Liver (tissue), 9 donors: ENCODE measurements around the gene MCCC1. TPM values are rescaled to one million over a fixed set of nuclear protein-coding genes. Genes with fewer than 3 reads are reported as not detected.
A peak's percentile ranks its signal among the peaks of the same experiment; 100 is the strongest.

Experiments
- DNase-seq: peaks from one replicate; pipeline ENCODE4 v3.0.0-alpha.2; 2017; ENCODE audit warnings: low spot score
- H3K27ac ChIP-seq, 2 donors: one replicate each; pipeline ENCODE4 v1.7.0; 2013; ENCODE audit warnings: inconsistent platforms in 2 of 2, low read length in 2 of 2, control low read depth in 1 of 2, low read depth in 1 of 2, mild to moderate bottlenecking in 1 of 2
- H3K27me3 ChIP-seq, 4 donors: one replicate each; pipeline versions ENCODE4 v1.6.1 to v1.7.0; 2013; ENCODE audit warnings: low read length in 3 of 4, inconsistent platforms in 1 of 4, mild to moderate bottlenecking in 1 of 4, moderate library complexity in 1 of 4; ENCODE audit not compliant: control insufficient read depth in 4 of 4, insufficient read depth in 4 of 4
- H3K36me3 ChIP-seq, 4 donors: one replicate each; pipeline versions ENCODE4 v1.6.1 to v1.7.0; 2013; ENCODE audit warnings: low read length in 3 of 4, mild to moderate bottlenecking in 3 of 4, low read depth in 1 of 4, moderate library complexity in 1 of 4; ENCODE audit not compliant: control insufficient read depth in 4 of 4, insufficient read depth in 3 of 4
- H3K4me1 ChIP-seq, 4 donors: one replicate each; pipeline versions ENCODE4 v1.6.1 to v1.7.0; 2013; ENCODE audit warnings: low read length in 3 of 4, mild to moderate bottlenecking in 3 of 4, moderate library complexity in 1 of 4; ENCODE audit not compliant: control insufficient read depth in 4 of 4, insufficient read depth in 4 of 4
- H3K4me3 ChIP-seq, 3 donors: one replicate each; pipeline versions ENCODE4 v1.6.1 to v1.7.0; 2013; ENCODE audit warnings: low read length in 3 of 3, control low read depth in 1 of 3, low read depth in 1 of 3, mild to moderate bottlenecking in 1 of 3
- H3K9ac ChIP-seq, 2 donors: one replicate each; pipeline ENCODE4 v1.7.0; 2013; ENCODE audit warnings: low read length in 2 of 2, mild to moderate bottlenecking in 2 of 2, moderate library complexity in 2 of 2, control low read depth in 1 of 2, low read depth in 1 of 2
- H3K9me3 ChIP-seq, 4 donors: one replicate each; pipeline versions ENCODE4 v1.6.1 to v1.7.0; 2013; ENCODE audit warnings: low read length in 3 of 4; ENCODE audit not compliant: control insufficient read depth in 4 of 4
- EGR1 ChIP-seq, 2 donors: IDR thresholded peaks; 2 replicates each; pipeline ENCODE4 v1.6.1; 2016 to 2018; ENCODE audit warnings: antibody characterized with exemption in 2 of 2, low read depth in 2 of 2
- FOXA1 ChIP-seq: IDR thresholded peaks from 2 replicates; pipeline ENCODE4 v1.6.1; 2016; ENCODE audit warnings: antibody characterized with exemption
- FOXA2 ChIP-seq: IDR thresholded peaks from 2 replicates; pipeline ENCODE4 v1.6.1; 2016; ENCODE audit warnings: antibody characterized with exemption
- GABPA ChIP-seq, 2 donors: IDR thresholded peaks in 1 of 2; conservative IDR thresholded peaks in 1 of 2; 2 replicates each; pipeline ENCODE4 v1.6.1; 2016; ENCODE audit warnings: antibody characterized with exemption in 2 of 2, mild to moderate bottlenecking in 1 of 2, moderate library complexity in 1 of 2
- HNF4A ChIP-seq, 2 donors: conservative IDR thresholded peaks; 2 replicates each; pipeline ENCODE4 v1.6.1; 2016; ENCODE audit warnings: antibody characterized with exemption in 2 of 2, mild to moderate bottlenecking in 2 of 2
- HNF4G ChIP-seq: IDR thresholded peaks from 2 replicates; pipeline ENCODE4 v1.6.1; 2016; ENCODE audit warnings: antibody characterized with exemption
- NR2F2 ChIP-seq: IDR thresholded peaks from 2 replicates; pipeline ENCODE4 v1.6.1; 2016; ENCODE audit warnings: antibody characterized with exemption
- RAD21 ChIP-seq, 2 donors: IDR thresholded peaks; 2 replicates each; pipeline ENCODE4 v1.6.1; 2016; ENCODE audit warnings: antibody characterized with exemption in 2 of 2, mild to moderate bottlenecking in 2 of 2
- RXRA ChIP-seq, 2 donors: IDR thresholded peaks; 2 replicates each; pipeline ENCODE4 v1.6.1; 2017 to 2018; ENCODE audit warnings: antibody characterized with exemption in 2 of 2, mild to moderate bottlenecking in 1 of 2
- SP1 ChIP-seq: IDR thresholded peaks from 2 replicates; pipeline ENCODE4 v1.6.1; 2018; ENCODE audit warnings: antibody characterized with exemption, mild to moderate bottlenecking
- TAF1 ChIP-seq: conservative IDR thresholded peaks from 2 replicates; pipeline ENCODE4 v1.6.1; 2016; ENCODE audit warnings: antibody characterized with exemption, mild to moderate bottlenecking
- YY1 ChIP-seq: IDR thresholded peaks from 2 replicates; pipeline ENCODE4 v1.6.1; 2016; ENCODE audit warnings: antibody characterized with exemption, mild to moderate bottlenecking
- WGBS: extraction: QIAGEN DNeasy Blood & Tissue Kit; methylation state at CpG from one replicate; pipeline ENCODE4 v1.1.7; 2013; 5-methylcytosine and 5-hydroxymethylcytosine counted together
- polyA plus RNA-seq, 2 donors: library from polyadenylated mRNA; stranded (reverse) in 1 of 2; unstranded in 1 of 2; fragments of 200-250 nt in 1 of 2; fragments of >200 nt in 1 of 2; fragmentation: Nextera tagmentation in 1 of 2; extraction: Ambion mirVana in 1 of 2; gene quantifications; one replicate each; pipeline versions ENCODE4 v1.2.1 to v1.2.3, GENCODE V29; 2013 to 2015
- total RNA-seq, 2 donors: library from RNA; depleted of rRNA; stranded (reverse); fragments of >200 nt; gene quantifications; one replicate each; pipeline ENCODE4 v1.2.3, GENCODE V29; 2014
- TF ChIP-seq, protein P1 (sequence below): IDR thresholded peaks from 2 replicates; pipeline ENCODE4 v1.6.1; 2016; ENCODE audit warnings: antibody characterized with exemption
- TF ChIP-seq, protein P2 (sequence below): IDR thresholded peaks from 2 replicates; pipeline ENCODE4 v1.6.1; 2016; ENCODE audit warnings: antibody characterized with exemption, mild to moderate bottlenecking
- TF ChIP-seq, protein P3 (sequence below): fragments of 150-350 bp; IDR thresholded peaks from 2 replicates; pipeline ENCODE4 v1.5.1; 2017; ENCODE audit warnings: improper control_type of control experiment, low read depth, low read length; ENCODE audit not compliant: missing input control
- TF ChIP-seq, protein P4 (sequence below): IDR thresholded peaks from 2 replicates; pipeline ENCODE4 v1.6.1; 2016; ENCODE audit warnings: antibody characterized with exemption
- TF ChIP-seq, protein P5 (sequence below): IDR thresholded peaks from 2 replicates; pipeline ENCODE4 v1.6.1; 2016; ENCODE audit warnings: antibody characterized with exemption
- donor health status: healthy.
- donor health status: healthy.
- donor health status: healthy.
- donor health status: healthy.
- donor health status: healthy.

The MCCC1 gene
- total and polyA plus RNA-seq, 4 donors = 23.4 to 40.0 (median 34.5) TPM

DNA sequence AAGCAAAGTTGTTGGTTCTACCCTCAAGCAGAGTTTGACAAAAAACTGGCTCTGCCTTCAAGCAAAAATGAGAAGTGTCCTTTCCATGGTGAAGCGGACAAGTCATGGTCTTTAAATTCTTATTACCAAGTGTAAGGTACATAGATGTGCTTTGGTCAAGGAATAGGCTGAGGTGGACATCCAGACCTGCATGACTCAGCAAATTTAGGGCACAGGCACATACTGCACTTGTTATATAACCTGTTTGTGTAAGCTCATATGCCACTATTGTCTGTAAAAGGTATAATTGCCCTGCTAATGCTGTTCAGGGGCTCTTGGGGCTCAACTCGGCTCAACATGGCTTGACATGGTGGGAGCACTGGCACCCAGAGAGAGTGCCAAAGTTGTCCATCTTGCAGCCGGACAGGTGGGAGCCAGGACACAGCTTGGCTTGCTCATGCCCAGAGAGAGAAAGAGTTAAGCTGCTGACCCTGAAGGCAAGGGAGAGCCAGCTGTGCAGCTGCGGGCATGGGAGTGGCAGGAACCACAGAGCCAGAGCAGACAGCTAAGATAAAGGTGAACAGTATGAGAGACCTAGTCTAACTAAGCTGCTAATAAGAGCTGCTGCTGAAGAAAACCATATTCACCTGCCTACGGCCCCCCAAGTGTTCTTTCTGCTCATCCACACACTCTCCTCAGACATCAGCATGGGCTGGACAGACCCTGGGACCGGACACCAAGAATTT lies 17.7 kb downstream of the MCCC1 start:
- 95% methylated on average over 6 of the region's 6 CpGs for WGBS
- Histone ChIP-seq H3K36me3 (peaks cover 5 to 42% (median 25%) of the 10 kb centered on the region in 4 donors), H3K9ac (no peak overlapping the region), H3K27ac (peak overlapping the region in 1 of 2 donors; percentile 20), H3K9me3 (no peaks in the 10 kb centered on the region), H3K4me1 (peaks cover 0 to 5% (median 0%) of the 10 kb centered on the region in 4 donors), H3K27me3 (no peaks in the 10 kb centered on the region), H3K4me3 (no peak overlapping the region)
- TF ChIP-seq, protein P1, sequence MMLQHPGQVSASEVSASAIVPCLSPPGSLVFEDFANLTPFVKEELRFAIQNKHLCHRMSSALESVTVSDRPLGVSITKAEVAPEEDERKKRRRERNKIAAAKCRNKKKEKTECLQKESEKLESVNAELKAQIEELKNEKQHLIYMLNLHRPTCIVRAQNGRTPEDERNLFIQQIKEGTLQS = no peak
- TF ChIP-seq NR2F2 (no peak), FOXA2 (no peak), HNF4A (conservative IDR thresholded peaks at IDR 0.05) (no peak), FOXA1 (no peak), RXRA (IDR thresholded peaks at IDR 0.05) (no peak), SP1 (no peak), TAF1 (no peak), YY1 (no peak), EGR1 (IDR thresholded peaks at IDR 0.05; ENCODE audit: low read depth in 2 of 2) (no peak), RAD21 (IDR thresholded peaks at IDR 0.05) (no peak), HNF4G (no peak), GABPA (IDR thresholded peaks at IDR 0.05 in 1 of 2, conservative IDR thresholded peaks at IDR 0.05 in 1 of 2) (no peak)
- TF ChIP-seq, protein P2, sequence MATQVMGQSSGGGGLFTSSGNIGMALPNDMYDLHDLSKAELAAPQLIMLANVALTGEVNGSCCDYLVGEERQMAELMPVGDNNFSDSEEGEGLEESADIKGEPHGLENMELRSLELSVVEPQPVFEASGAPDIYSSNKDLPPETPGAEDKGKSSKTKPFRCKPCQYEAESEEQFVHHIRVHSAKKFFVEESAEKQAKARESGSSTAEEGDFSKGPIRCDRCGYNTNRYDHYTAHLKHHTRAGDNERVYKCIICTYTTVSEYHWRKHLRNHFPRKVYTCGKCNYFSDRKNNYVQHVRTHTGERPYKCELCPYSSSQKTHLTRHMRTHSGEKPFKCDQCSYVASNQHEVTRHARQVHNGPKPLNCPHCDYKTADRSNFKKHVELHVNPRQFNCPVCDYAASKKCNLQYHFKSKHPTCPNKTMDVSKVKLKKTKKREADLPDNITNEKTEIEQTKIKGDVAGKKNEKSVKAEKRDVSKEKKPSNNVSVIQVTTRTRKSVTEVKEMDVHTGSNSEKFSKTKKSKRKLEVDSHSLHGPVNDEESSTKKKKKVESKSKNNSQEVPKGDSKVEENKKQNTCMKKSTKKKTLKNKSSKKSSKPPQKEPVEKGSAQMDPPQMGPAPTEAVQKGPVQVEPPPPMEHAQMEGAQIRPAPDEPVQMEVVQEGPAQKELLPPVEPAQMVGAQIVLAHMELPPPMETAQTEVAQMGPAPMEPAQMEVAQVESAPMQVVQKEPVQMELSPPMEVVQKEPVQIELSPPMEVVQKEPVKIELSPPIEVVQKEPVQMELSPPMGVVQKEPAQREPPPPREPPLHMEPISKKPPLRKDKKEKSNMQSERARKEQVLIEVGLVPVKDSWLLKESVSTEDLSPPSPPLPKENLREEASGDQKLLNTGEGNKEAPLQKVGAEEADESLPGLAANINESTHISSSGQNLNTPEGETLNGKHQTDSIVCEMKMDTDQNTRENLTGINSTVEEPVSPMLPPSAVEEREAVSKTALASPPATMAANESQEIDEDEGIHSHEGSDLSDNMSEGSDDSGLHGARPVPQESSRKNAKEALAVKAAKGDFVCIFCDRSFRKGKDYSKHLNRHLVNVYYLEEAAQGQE = no peak
- TF ChIP-seq, protein P3, sequence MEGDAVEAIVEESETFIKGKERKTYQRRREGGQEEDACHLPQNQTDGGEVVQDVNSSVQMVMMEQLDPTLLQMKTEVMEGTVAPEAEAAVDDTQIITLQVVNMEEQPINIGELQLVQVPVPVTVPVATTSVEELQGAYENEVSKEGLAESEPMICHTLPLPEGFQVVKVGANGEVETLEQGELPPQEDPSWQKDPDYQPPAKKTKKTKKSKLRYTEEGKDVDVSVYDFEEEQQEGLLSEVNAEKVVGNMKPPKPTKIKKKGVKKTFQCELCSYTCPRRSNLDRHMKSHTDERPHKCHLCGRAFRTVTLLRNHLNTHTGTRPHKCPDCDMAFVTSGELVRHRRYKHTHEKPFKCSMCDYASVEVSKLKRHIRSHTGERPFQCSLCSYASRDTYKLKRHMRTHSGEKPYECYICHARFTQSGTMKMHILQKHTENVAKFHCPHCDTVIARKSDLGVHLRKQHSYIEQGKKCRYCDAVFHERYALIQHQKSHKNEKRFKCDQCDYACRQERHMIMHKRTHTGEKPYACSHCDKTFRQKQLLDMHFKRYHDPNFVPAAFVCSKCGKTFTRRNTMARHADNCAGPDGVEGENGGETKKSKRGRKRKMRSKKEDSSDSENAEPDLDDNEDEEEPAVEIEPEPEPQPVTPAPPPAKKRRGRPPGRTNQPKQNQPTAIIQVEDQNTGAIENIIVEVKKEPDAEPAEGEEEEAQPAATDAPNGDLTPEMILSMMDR = no peak
- TF ChIP-seq, protein P4, sequence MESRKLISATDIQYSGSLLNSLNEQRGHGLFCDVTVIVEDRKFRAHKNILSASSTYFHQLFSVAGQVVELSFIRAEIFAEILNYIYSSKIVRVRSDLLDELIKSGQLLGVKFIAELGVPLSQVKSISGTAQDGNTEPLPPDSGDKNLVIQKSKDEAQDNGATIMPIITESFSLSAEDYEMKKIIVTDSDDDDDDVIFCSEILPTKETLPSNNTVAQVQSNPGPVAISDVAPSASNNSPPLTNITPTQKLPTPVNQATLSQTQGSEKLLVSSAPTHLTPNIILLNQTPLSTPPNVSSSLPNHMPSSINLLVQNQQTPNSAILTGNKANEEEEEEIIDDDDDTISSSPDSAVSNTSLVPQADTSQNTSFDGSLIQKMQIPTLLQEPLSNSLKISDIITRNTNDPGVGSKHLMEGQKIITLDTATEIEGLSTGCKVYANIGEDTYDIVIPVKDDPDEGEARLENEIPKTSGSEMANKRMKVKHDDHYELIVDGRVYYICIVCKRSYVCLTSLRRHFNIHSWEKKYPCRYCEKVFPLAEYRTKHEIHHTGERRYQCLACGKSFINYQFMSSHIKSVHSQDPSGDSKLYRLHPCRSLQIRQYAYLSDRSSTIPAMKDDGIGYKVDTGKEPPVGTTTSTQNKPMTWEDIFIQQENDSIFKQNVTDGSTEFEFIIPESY = no peak
- TF ChIP-seq, protein P5, sequence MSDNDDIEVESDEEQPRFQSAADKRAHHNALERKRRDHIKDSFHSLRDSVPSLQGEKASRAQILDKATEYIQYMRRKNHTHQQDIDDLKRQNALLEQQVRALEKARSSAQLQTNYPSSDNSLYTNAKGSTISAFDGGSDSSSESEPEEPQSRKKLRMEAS = no peak
- DNase-seq = no peak
